Loucy (cell line): ENCODE measurements around the gene KRT39.

ENCODE experiments used
- EZH2phosphoT487 ChIP-seq: fragments of 200-600 bp; IDR thresholded peaks from 2 replicates; pipeline ENCODE4 v1.6.1; 2018; ENCODE audit warnings: antibody characterized with exemption, mild to moderate bottlenecking, moderate library complexity, borderline replicate concordance
- TF ChIP-seq, protein P1 (sequence below): fragments of 200-600 bp; sonication (generic); conservative IDR thresholded peaks from 2 replicates; pipeline ENCODE4 v1.5.1; 2014; ENCODE audit warnings: mild to moderate bottlenecking, antibody characterized with exemption, low read length

DNA sequence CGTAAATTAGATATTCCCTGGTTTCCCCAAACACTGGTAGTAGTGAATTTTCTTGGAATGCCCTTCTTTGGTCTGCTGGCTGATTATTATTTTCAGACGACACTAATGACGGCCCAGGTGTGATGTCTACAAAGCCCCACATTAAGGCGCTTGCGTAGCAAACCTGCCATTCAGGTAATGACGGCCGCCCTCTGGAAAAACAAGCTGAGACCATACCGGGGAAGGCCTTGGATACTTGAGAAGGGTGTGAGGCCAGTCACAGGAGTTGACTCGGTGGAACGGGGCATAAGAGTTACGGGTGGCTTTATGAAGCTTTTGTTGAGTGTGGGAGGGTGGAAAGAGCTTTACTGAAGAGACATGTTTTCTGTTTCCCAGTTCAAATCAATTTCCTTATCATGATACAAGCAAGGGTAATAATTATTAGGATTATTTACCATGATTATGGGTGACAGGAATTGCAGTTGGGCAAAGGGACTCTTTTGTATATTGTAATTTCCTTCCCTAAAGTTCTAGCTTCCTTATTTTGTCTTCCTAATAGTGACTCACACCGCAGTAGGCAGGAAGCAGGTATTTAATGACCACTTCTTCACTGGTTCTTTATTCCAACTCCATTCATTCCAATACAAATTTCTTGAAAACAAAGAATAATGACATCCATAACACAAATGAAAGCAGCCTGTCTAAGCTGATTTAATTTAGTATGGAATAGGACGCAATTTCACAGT lies 54.1 kb downstream of the KRT39 start:
- TF ChIP-seq, protein P1, sequence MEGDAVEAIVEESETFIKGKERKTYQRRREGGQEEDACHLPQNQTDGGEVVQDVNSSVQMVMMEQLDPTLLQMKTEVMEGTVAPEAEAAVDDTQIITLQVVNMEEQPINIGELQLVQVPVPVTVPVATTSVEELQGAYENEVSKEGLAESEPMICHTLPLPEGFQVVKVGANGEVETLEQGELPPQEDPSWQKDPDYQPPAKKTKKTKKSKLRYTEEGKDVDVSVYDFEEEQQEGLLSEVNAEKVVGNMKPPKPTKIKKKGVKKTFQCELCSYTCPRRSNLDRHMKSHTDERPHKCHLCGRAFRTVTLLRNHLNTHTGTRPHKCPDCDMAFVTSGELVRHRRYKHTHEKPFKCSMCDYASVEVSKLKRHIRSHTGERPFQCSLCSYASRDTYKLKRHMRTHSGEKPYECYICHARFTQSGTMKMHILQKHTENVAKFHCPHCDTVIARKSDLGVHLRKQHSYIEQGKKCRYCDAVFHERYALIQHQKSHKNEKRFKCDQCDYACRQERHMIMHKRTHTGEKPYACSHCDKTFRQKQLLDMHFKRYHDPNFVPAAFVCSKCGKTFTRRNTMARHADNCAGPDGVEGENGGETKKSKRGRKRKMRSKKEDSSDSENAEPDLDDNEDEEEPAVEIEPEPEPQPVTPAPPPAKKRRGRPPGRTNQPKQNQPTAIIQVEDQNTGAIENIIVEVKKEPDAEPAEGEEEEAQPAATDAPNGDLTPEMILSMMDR, result no peak
- no peak for TF ChIP-seq EZH2phosphoT487
